Subcutaneous abdominal adipose tissue (tissue), 5 donors: Measurements from ENCODE around the gene RALBP1.

ENCODE experiments used
- H3K27ac ChIP-seq: one replicate; pipeline ENCODE4 v1.7.0; 2013; ENCODE audit warnings: low read depth, mild to moderate bottlenecking, inconsistent platforms, low read length, moderate library complexity
- H3K27me3 ChIP-seq, 5 donors: one replicate each; pipeline ENCODE4 v1.7.0; 2013; ENCODE audit warnings: low read length in 5 of 5, inconsistent platforms in 1 of 5; ENCODE audit not compliant: control insufficient read depth in 5 of 5, insufficient read depth in 4 of 5
- H3K36me3 ChIP-seq, 5 donors: one replicate each; pipeline ENCODE4 v1.7.0; 2013; ENCODE audit warnings: low read length in 5 of 5; ENCODE audit not compliant: control insufficient read depth in 5 of 5, insufficient read depth in 5 of 5
- H3K4me1 ChIP-seq, 5 donors: one replicate each; pipeline ENCODE4 v1.7.0; 2013; ENCODE audit warnings: low read length in 5 of 5, mild to moderate bottlenecking in 3 of 5, moderate library complexity in 1 of 5; ENCODE audit not compliant: control insufficient read depth in 5 of 5, insufficient read depth in 5 of 5
- H3K4me3 ChIP-seq, 5 donors: one replicate each; pipeline ENCODE4 v1.7.0; 2013; ENCODE audit warnings: low read length in 5 of 5, low read depth in 1 of 5
- H3K9ac ChIP-seq, 5 donors: one replicate each; pipeline ENCODE4 v1.7.0; 2013; ENCODE audit warnings: low read length in 5 of 5, mild to moderate bottlenecking in 4 of 5, moderate library complexity in 3 of 5
- H3K9me3 ChIP-seq, 5 donors: one replicate each; pipeline ENCODE4 v1.7.0; 2013; ENCODE audit warnings: low read length in 5 of 5; ENCODE audit not compliant: control insufficient read depth in 5 of 5
- donor health status: healthy.
- donor health status: healthy.
- donor health status: healthy.
- donor health status: healthy.
- donor health status: healthy.

The RALBP1 gene

GRCh38 chr18:9506046-9506792, 30.9 kb downstream of the RALBP1 start:
- peaks cover 0 to 5% (median 0%) of the 10 kb centered on the region in 5 donors for H3K4me1 ChIP-seq
- H3K36me3 ChIP-seq: no peaks in the 10 kb centered on the region
- H3K4me3 ChIP-seq: no peak overlapping the region
- H3K9me3 ChIP-seq: peaks cover 0 to 3% (median 2%) of the 10 kb centered on the region in 5 donors
- no peak overlapping the region for H3K9ac ChIP-seq
- no peak overlapping the region for H3K27ac ChIP-seq
- no peaks in the 10 kb centered on the region for H3K27me3 ChIP-seq

DNA sequence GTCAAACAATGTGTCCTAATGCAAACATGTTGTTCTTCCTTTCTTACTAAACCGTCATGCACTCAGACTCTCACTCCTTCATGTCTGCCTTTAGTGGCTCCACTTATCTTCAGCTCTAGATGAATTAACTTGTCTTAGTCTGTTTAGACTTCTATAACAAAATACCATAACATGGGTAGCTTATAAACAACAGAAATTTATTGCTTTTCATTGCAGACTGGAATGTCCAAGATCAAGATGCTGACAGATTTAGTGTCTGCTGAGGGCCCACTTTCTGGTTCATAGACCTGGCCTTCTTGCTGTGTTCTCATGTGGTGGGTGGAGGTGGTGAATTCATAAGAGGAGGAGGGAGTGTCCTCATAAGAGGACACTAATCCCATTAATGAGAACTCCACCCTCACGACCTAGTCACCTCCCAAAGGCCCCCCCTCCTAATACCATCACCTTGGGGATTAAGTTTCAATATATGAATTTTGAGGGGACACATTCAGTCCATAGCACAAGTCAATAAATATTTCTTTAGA, 32.3 kb downstream of the RALBP1 start:
- Histone ChIP-seq H3K9me3 (peaks cover 0 to 3% (median 2%) of the 10 kb centered on the region in 5 donors), H3K4me1 (peaks cover 0 to 5% (median 0%) of the 10 kb centered on the region in 5 donors), H3K36me3 (no peaks in the 10 kb centered on the region), H3K27me3 (no peaks in the 10 kb centered on the region), H3K27ac (no peak overlapping the region), H3K4me3 (no peak overlapping the region), H3K9ac (no peak overlapping the region)

- H3K4me3 ChIP-seq: no peak overlapping the region
- H3K36me3 ChIP-seq: peaks cover 0 to 5% (median 2%) of the 10 kb centered on the region in 5 donors
- peaks cover 0 to 1% (median 0%) of the 10 kb centered on the region in 5 donors for H3K9me3 ChIP-seq
- peaks cover 0 to 5% (median 0%) of the 10 kb centered on the region in 5 donors for H3K4me1 ChIP-seq
- H3K9ac ChIP-seq: no peak overlapping the region
- H3K27ac ChIP-seq: no peak overlapping the region
- no peaks in the 10 kb centered on the region for H3K27me3 ChIP-seq
Observed at GRCh38 chr18:9508446-9509025, 33.2 kb downstream of the RALBP1 start.

GRCh38 chr18:9513971-9514512, 38.7 kb downstream of the RALBP1 start:
- Histone ChIP-seq H3K4me1 (no peaks in the 10 kb centered on the region), H3K9ac (no peak overlapping the region), H3K4me3 (no peak overlapping the region), H3K9me3 (no peaks in the 10 kb centered on the region), H3K27me3 (no peaks in the 10 kb centered on the region), H3K27ac (no peak overlapping the region), H3K36me3 (peaks cover 2 to 14% (median 12%) of the 10 kb centered on the region in 5 donors)

DNA sequence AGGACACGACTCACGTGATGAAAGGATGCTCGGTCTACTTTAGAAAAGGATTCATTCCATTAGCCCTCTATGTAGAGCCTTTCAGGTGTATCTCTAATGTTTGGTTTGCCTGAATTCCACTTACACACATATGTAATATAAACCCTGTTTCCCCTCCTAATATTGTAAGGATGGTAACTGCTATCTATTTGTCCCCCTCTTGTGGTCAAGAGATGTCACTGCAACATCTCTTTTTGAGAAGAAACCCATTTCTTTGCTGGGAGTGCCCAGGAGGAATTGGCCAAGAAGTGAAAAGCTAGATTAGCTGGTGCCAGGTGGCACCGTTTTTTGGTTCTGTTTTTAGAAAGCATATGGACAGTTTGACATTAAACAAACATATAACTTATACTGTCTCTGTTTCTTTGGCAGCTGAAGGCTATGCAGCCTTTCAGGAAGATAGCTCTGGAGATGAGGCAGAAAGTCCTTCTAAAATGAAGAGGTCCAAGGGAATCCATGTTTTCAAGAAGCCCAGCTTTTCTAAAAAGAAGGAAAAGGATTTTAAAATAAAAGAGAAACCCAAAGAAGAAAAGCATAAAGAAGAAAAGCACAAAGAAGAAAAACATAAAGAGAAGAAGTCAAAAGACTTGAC, 41.2 kb downstream of the RALBP1 start:
- H3K9me3 ChIP-seq: no peaks in the 10 kb centered on the region
- no peak overlapping the region for H3K27ac ChIP-seq
- H3K27me3 ChIP-seq: no peaks in the 10 kb centered on the region
- no peak overlapping the region for H3K4me3 ChIP-seq
- H3K9ac ChIP-seq: no peak overlapping the region
- peaks cover 0 to 5% (median 0%) of the 10 kb centered on the region in 5 donors for H3K4me1 ChIP-seq
- H3K36me3 ChIP-seq: peaks cover 2 to 14% (median 12%) of the 10 kb centered on the region in 5 donors

DNA sequence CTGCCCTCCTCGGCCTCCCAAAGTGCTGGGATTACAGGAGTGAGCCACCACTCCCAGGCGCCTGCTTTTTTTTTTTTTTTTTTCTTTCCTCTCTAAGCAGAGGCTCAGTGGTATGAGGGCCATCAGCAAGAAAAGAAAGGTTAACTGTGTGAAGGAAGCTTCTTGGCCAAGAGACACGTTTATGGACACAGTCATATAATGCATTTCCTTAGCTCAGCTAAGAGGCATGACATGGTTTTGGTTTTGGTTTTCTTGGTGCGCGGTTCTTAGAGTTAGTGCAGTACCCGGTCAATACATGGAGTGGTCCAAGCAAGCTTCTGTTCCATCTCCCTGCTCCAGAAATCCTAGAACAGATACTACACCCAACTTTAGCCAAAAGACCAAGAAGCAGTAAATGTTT, 42.6 kb downstream of the RALBP1 start:
- Histone ChIP-seq H3K9ac (no peak overlapping the region), H3K9me3 (no peaks in the 10 kb centered on the region), H3K4me1 (peaks cover 0 to 5% (median 0%) of the 10 kb centered on the region in 5 donors), H3K36me3 (peaks cover 9 to 23% (median 16%) of the 10 kb centered on the region in 5 donors), H3K27me3 (no peaks in the 10 kb centered on the region), H3K4me3 (no peak overlapping the region), H3K27ac (no peak overlapping the region)

DNA sequence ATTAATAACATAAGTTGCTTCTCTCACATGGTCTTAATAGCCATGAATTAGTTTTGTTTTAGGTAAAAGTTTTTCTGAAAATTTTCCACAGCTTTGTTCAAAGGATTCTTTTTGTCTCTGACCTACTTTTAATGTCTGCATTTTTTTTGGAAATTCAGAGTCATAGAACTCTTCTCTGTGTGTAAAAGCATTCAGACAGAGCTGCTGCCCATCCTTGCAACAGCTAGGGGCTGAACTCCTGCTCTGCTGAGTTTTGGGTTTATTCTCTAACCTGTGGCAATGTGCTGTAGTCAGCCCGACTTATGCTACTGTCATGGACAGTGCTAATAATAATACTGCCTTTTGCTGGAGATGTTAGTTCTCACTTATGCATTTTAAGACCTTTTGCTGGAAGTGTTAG, 44.1 kb downstream of the RALBP1 start:
- no peak overlapping the region for H3K27ac ChIP-seq
- peaks cover 0 to 5% (median 0%) of the 10 kb centered on the region in 5 donors for H3K4me1 ChIP-seq
- no peaks in the 10 kb centered on the region for H3K9me3 ChIP-seq
- H3K27me3 ChIP-seq: no peaks in the 10 kb centered on the region
- no peak overlapping the region for H3K9ac ChIP-seq
- H3K36me3 ChIP-seq: peaks cover 10 to 23% (median 13%) of the 10 kb centered on the region in 5 donors
- H3K4me3 ChIP-seq: no peak overlapping the region

DNA sequence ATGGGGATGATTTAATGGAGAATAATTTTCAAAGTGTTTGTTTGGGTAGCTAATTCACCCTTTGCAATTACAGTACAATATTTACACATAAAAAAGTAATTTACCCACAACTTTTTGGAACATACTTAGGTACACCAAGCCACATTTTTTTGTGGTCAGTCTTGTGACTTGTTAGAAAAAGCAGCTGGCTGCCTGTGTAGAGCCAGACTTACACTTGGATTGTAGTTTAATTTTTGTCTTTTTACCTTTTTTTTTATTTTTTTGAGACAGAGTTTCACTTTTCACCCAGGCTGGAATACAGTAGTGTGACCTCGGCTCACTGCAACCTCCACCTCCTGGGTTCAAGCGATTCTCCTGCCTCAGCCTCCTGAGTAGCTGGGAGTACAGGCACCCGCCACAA, 45.4 kb downstream of the RALBP1 start:
- H3K9ac ChIP-seq: no peak overlapping the region
- no peaks in the 10 kb centered on the region for H3K9me3 ChIP-seq
- H3K4me1 ChIP-seq: peaks cover 0 to 5% (median 0%) of the 10 kb centered on the region in 5 donors
- H3K4me3 ChIP-seq: no peak overlapping the region
- peaks cover 16 to 30% (median 22%) of the 10 kb centered on the region in 5 donors for H3K36me3 ChIP-seq
- no peak overlapping the region for H3K27ac ChIP-seq
- no peaks in the 10 kb centered on the region for H3K27me3 ChIP-seq

GRCh38 chr18:9521770-9522169, 46.5 kb downstream of the RALBP1 start:
- H3K27me3 ChIP-seq: no peaks in the 10 kb centered on the region
- H3K36me3 ChIP-seq: peaks cover 16 to 36% (median 26%) of the 10 kb centered on the region in 5 donors
- H3K4me1 ChIP-seq: peaks cover 0 to 5% (median 0%) of the 10 kb centered on the region in 5 donors
- no peaks in the 10 kb centered on the region for H3K9me3 ChIP-seq
- H3K4me3 ChIP-seq: no peak overlapping the region
- H3K27ac ChIP-seq: no peak overlapping the region
- no peak overlapping the region for H3K9ac ChIP-seq
